Stomach (tissue), 9 donors: ENCODE data around the gene ARHGAP12. TPM values are rescaled to one million over a fixed set of nuclear protein-coding genes. Genes with fewer than 3 reads are reported as not detected.

Experiments
- DNase-seq, 2 donors: peaks; one replicate each; pipeline versions ENCODE4 v3.0.0 to v3.0.0-alpha.2; 2013 to 2019
- H3K27ac ChIP-seq, 5 donors: fragments of 200-600 bp in 4 of 5; sonication (generic) in 4 of 5; one replicate each; pipeline ENCODE4 v1.5.1; 2013 to 2019; ENCODE audit warnings: mild to moderate bottlenecking in 1 of 5, moderate library complexity in 1 of 5
- H3K27me3 ChIP-seq, 3 donors: fragments of 200-600 bp; sonication (generic); one replicate each; pipeline ENCODE4 v1.5.1; 2017 to 2019; ENCODE audit warnings: mixed run types in 1 of 3
- H3K36me3 ChIP-seq, 4 donors: fragments of 200-600 bp; sonication (generic); 1 replicate in 3 of 4; 2 replicates in 1 of 4; pipeline ENCODE4 v1.5.1; 2016 to 2019
- H3K4me1 ChIP-seq, 4 donors: fragments of 200-600 bp; sonication (generic); one replicate each; pipeline ENCODE4 v1.5.1; 2016 to 2019
- H3K4me3 ChIP-seq, 4 donors: fragments of 200-600 bp; sonication (generic) in 3 of 4; one replicate each; pipeline ENCODE4 v1.5.1; 2016 to 2019; ENCODE audit warnings: mild to moderate bottlenecking in 1 of 4
- H3K9me3 ChIP-seq, 4 donors: fragments of 200-600 bp; sonication (generic); one replicate each; pipeline ENCODE4 v1.5.1; 2016 to 2019
- EP300 ChIP-seq: sonication (generic); formaldehyde crosslinking; IDR thresholded peaks from one replicate; pipeline ENCODE4 v1.6.1; 2017; ENCODE audit warnings: antibody characterized with exemption
- POLR2A ChIP-seq, 4 donors: fragments of 450-650 bp; IDR thresholded peaks; one replicate each; pipeline ENCODE4 v1.6.1; 2016; ENCODE audit warnings: antibody characterized with exemption in 4 of 4, control low read depth in 2 of 4, mild to moderate bottlenecking in 1 of 4, moderate library complexity in 1 of 4
- POLR2AphosphoS5 ChIP-seq, 3 donors: sonication (generic); formaldehyde crosslinking; IDR thresholded peaks; one replicate each; pipeline ENCODE4 v1.6.1; 2016; ENCODE audit warnings: antibody characterized with exemption in 3 of 3
- WGBS, 5 donors: extraction: QIAGEN DNeasy Blood & Tissue Kit in 3 of 5; methylation state at CpG; one replicate each; pipeline versions ENCODE4 v1.1.5 to v1.1.7; 2013 to 2018; 5-methylcytosine and 5-hydroxymethylcytosine counted together
- intact Hi-C: fragments of 100-400 bp; cut with DNase I; formaldehyde crosslinking; loops from one replicate; pipeline ENCODE4 v1.15.1; 2023; ENCODE audit warnings: low total_unique reads
- polyA plus RNA-seq, 3 donors: library from polyadenylated mRNA; stranded (reverse); fragments of 200-250 nt; gene quantifications; one replicate each; pipeline ENCODE4 v1.2.3, GENCODE V29; 2013
- total RNA-seq, 5 donors: library from RNA; depleted of rRNA; stranded (reverse); fragments of >200 nt; gene quantifications; one replicate each; pipeline versions ENCODE4 v1.1.0 to v1.2.3, GENCODE V29; 2014 to 2016
- TF ChIP-seq, protein P1 (sequence below), 7 experiments: fragments of 450-650 bp in 4 of 7; fragments of 200-600 bp in 3 of 7; sonication (generic) in 3 of 7; IDR thresholded peaks; one replicate each; pipeline ENCODE4 v1.5.1; 2016 to 2019; ENCODE audit warnings: antibody characterized with exemption in 7 of 7, control low read depth in 2 of 7, mild to moderate bottlenecking in 1 of 7
- donor health status: healthy with polysubstance abuse.
- donor health status: Bipolar disorder and iron deficiency.
- donor health status: healthy.

ARHGAP12 gene
- total and polyA plus RNA-seq, 8 donors: 9.8 to 343 (median 27.9) TPM

- WGBS, 5 donors: 64 to 81% (median 74%) methylated on average over 7 of the region's 7 CpGs
- peaks cover 0 to 33% (median 9%) of the 10 kb centered on the region in 4 donors for H3K36me3 ChIP-seq
- no peak overlapping the region for H3K4me3 ChIP-seq
- peaks cover 6 to 57% (median 37%) of the 10 kb centered on the region in 4 donors for H3K4me1 ChIP-seq
- no peak overlapping the region for H3K27ac ChIP-seq
- DNase-seq: no peak
- intact Hi-C loops: no loop called here
- no peak for TF ChIP-seq POLR2A (IDR thresholded peaks at IDR 0.05)
- TF ChIP-seq EP300: no peak
- TF ChIP-seq POLR2AphosphoS5 (IDR thresholded peaks at IDR 0.05): no peak
- TF ChIP-seq, protein P1, sequence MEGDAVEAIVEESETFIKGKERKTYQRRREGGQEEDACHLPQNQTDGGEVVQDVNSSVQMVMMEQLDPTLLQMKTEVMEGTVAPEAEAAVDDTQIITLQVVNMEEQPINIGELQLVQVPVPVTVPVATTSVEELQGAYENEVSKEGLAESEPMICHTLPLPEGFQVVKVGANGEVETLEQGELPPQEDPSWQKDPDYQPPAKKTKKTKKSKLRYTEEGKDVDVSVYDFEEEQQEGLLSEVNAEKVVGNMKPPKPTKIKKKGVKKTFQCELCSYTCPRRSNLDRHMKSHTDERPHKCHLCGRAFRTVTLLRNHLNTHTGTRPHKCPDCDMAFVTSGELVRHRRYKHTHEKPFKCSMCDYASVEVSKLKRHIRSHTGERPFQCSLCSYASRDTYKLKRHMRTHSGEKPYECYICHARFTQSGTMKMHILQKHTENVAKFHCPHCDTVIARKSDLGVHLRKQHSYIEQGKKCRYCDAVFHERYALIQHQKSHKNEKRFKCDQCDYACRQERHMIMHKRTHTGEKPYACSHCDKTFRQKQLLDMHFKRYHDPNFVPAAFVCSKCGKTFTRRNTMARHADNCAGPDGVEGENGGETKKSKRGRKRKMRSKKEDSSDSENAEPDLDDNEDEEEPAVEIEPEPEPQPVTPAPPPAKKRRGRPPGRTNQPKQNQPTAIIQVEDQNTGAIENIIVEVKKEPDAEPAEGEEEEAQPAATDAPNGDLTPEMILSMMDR (IDR thresholded peaks at IDR 0.05): no peak
- H3K9me3 ChIP-seq: no peaks in the 10 kb centered on the region
- H3K27me3 ChIP-seq: no peaks in the 10 kb centered on the region
Measured at GRCh38 chr10:31908157-31908556, 20.5 kb downstream of the ARHGAP12 start.

DNA sequence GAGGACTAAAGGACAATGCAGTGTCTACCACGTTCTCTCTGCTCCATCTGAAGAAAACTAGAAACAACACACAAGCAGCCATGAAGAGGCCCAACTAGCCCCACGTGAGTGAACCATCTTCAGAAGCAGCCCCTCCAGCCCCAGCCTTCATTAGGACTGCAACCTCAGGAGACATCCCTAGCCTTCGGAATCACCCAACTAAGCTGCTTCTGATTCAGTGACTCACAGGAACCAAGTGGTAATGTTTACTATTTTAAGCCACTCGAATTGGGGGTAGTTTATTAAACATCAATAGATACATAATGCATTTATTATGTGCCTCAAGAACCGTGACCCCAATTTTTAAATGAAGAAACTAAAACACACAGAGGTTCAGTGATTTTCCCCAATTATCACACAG, 22.6 kb downstream of the ARHGAP12 start:
- Histone ChIP-seq H3K27ac (no peak overlapping the region), H3K36me3 (peaks cover 0 to 40% (median 14%) of the 10 kb centered on the region in 4 donors), H3K27me3 (no peaks in the 10 kb centered on the region), H3K9me3 (no peaks in the 10 kb centered on the region), H3K4me1 (peaks cover 0 to 44% (median 16%) of the 10 kb centered on the region in 4 donors), H3K4me3 (no peak overlapping the region)
- intact Hi-C loops: no loop called here
- 75 to 80% (median 76%) methylated on average over 5 of the region's 5 CpGs for WGBS, 5 donors
- DNase-seq: no peak
- TF ChIP-seq EP300 (no peak), POLR2A (IDR thresholded peaks at IDR 0.05) (no peak), POLR2AphosphoS5 (IDR thresholded peaks at IDR 0.05) (no peak)
- TF ChIP-seq, protein P1 (IDR thresholded peaks at IDR 0.05): no peak

DNA sequence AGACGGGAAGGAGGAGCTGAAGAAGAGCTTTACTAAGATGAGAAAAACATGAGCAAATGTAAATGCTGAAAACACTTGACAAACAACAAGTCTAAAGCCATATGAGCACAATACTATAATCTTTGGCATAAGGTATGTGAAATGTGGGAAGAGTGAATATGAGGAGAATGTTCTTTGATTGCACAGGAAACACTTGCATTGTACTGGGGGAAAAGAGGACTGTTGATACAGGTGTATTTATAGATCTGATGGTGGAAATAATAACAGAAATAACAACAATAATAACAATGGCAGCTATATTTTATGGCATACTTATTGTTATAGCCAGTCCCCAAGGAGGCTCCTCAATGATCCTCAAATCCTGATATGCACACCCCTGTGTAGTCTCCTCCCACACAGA, 23.0 kb downstream of the ARHGAP12 start:
- 54 to 64% (median 56%) methylated on average over 1 of the region's 1 CpG for WGBS, 5 donors
- intact Hi-C loops: no loop called here
- TF ChIP-seq POLR2AphosphoS5 (IDR thresholded peaks at IDR 0.05): no peak
- no peak for TF ChIP-seq EP300
- TF ChIP-seq, protein P1 (IDR thresholded peaks at IDR 0.05): no peak
- TF ChIP-seq POLR2A (IDR thresholded peaks at IDR 0.05): no peak

GRCh38 chr10:31902625-31903024, 26.0 kb downstream of the ARHGAP12 start:
- no peak for DNase-seq
- Histone ChIP-seq H3K4me3 (no peak overlapping the region), H3K4me1 (peaks cover 4 to 42% (median 13%) of the 10 kb centered on the region in 4 donors), H3K36me3 (peaks cover 0 to 35% (median 7%) of the 10 kb centered on the region in 4 donors), H3K27ac (no peak overlapping the region), H3K9me3 (no peaks in the 10 kb centered on the region), H3K27me3 (no peaks in the 10 kb centered on the region)
- TF ChIP-seq EP300 (no peak), POLR2AphosphoS5 (IDR thresholded peaks at IDR 0.05) (no peak), POLR2A (IDR thresholded peaks at IDR 0.05) (no peak)
- TF ChIP-seq, protein P1 (IDR thresholded peaks at IDR 0.05): no peak
- intact Hi-C loops: no loop called here
- WGBS, 5 donors: 82 to 100% (median 95%) methylated on average over 1 of the region's 1 CpG

More for the DNA sequence above, 23.0 kb downstream of the ARHGAP12 start:
- Histone ChIP-seq H3K36me3 (peaks cover 0 to 41% (median 14%) of the 10 kb centered on the region in 4 donors), H3K4me3 (no peak overlapping the region), H3K27me3 (no peaks in the 10 kb centered on the region), H3K4me1 (peaks cover 0 to 41% (median 14%) of the 10 kb centered on the region in 4 donors), H3K27ac (no peak overlapping the region), H3K9me3 (no peaks in the 10 kb centered on the region)
- no peak for DNase-seq
